ENCODE measurements around the gene NDRG3.
"Not testable (repeated sequence)": the region's sequence is repeated elsewhere in the genome, so short reads cannot be mapped to it uniquely, and the experiment has no call there.

NDRG3 gene

GRCh38 chr20:36638876-36639400 lies 107.0 kb downstream of the NDRG3 start:
- DNase-seq = not testable (repeated sequence)

GRCh38 chr20:36634342-36634741 lies 111.5 kb downstream of the NDRG3 start:
- no peak for DNase-seq

GRCh38 chr20:36633285-36633772 lies 112.6 kb downstream of the NDRG3 start:
- DNase-seq = no peak

- DNase-seq = no peak
Measured at GRCh38 chr20:36632487-36633284, 113.2 kb downstream of the NDRG3 start.

- no peak for DNase-seq
Measured at GRCh38 chr20:36632147-36632486, 113.8 kb downstream of the NDRG3 start.

- DNase-seq = no peak
Measured at GRCh38 chr20:36631646-36632045, 114.2 kb downstream of the NDRG3 start.

- no peak for DNase-seq
Measured at GRCh38 chr20:36629719-36630681, 115.9 kb downstream of the NDRG3 start.

GRCh38 chr20:36628076-36628475 lies 117.8 kb downstream of the NDRG3 start:
- DNase-seq = no peak

GRCh38 chr20:36624944-36625324 lies 121.0 kb downstream of the NDRG3 start:
- DNase-seq = no peak

GRCh38 chr20:36624068-36624943 lies 121.6 kb downstream of the NDRG3 start:
- no peak for DNase-seq

GRCh38 chr20:36623444-36623843 lies 122.4 kb downstream of the NDRG3 start:
- DNase-seq = no peak

GRCh38 chr20:36620917-36621316 lies 125.0 kb downstream of the NDRG3 start:
- DNase-seq = no peak

- DNase-seq = no peak
Measured at GRCh38 chr20:36614781-36615557, 130.9 kb downstream of the NDRG3 start.

GRCh38 chr20:36613974-36614373 lies 131.9 kb downstream of the NDRG3 start:
- DNase-seq = no peak

GRCh38 chr20:36611625-36612024 lies 134.3 kb downstream of the NDRG3 start:
- no peak for DNase-seq

GRCh38 chr20:36608388-36608728 lies 137.5 kb downstream of the NDRG3 start:
- not testable (repeated sequence) for DNase-seq

- DNase-seq = no peak
Measured at GRCh38 chr20:36607586-36608387, 138.1 kb downstream of the NDRG3 start.

- DNase-seq = no peak
Measured at GRCh38 chr20:36606158-36607066, 139.5 kb downstream of the NDRG3 start.

GRCh38 chr20:36605399-36606157 lies 140.3 kb downstream of the NDRG3 start, which contains the start of gene RAB5IF:
RAB5IF (plus strand) TSS chr20:36605779; CDS start chr20:36605952, 173 bp downstream.
- peak; percentile 98 to 99 for DNase-seq

All from NCI-H524 (cell line).